D721Med (cell line): ENCODE measurements around the gene BMPR1A.
"Not testable (repeated sequence)": the region's sequence is repeated elsewhere in the genome, so short reads cannot be mapped to it uniquely, and the experiment has no call there.

Source experiments
- DNase-seq: peaks from one replicate; pipeline ENCODE4 v3.0.0; 2011; ENCODE audit warnings: low spot score; ENCODE audit not compliant: insufficient read length
- FAIRE-seq: peaks from 2 replicates; lab custom pipeline; 2011; peaks lifted over from hg19 to GRCh38; lab: Jason Lieb, UNC
- TF ChIP-seq, protein P1 (sequence below): IDR thresholded peaks from 2 replicates; pipeline ENCODE4 v1.5.1; 2012; ENCODE audit warnings: mild to moderate bottlenecking, control low read depth; ENCODE audit not compliant: insufficient read depth; ENCODE audit errors: missing control alignments

BMPR1A gene

DNA sequence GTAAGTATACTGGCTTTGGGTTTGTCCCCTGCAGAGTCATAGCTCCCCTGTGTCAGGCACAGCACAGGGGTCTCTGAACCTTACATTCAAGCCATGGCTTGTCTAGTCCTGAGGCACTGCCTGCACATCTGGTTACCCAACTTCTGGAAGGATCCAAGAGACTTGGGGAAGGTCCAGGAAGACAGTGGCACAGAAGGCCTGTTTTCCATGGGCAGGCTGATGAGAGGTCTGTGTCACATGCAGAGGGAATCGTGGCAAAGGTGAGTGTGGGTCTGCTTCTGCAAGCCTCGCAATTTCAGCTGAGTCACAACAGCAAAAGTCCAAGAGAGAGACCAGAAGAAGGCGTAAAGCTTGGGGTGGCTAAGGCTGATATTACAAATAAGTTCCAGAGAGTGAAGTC is 28.4 kb upstream of the BMPR1A start:
- FAIRE-seq (no peak), DNase-seq (no peak)
- TF ChIP-seq, protein P1, sequence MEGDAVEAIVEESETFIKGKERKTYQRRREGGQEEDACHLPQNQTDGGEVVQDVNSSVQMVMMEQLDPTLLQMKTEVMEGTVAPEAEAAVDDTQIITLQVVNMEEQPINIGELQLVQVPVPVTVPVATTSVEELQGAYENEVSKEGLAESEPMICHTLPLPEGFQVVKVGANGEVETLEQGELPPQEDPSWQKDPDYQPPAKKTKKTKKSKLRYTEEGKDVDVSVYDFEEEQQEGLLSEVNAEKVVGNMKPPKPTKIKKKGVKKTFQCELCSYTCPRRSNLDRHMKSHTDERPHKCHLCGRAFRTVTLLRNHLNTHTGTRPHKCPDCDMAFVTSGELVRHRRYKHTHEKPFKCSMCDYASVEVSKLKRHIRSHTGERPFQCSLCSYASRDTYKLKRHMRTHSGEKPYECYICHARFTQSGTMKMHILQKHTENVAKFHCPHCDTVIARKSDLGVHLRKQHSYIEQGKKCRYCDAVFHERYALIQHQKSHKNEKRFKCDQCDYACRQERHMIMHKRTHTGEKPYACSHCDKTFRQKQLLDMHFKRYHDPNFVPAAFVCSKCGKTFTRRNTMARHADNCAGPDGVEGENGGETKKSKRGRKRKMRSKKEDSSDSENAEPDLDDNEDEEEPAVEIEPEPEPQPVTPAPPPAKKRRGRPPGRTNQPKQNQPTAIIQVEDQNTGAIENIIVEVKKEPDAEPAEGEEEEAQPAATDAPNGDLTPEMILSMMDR: no peak

DNA sequence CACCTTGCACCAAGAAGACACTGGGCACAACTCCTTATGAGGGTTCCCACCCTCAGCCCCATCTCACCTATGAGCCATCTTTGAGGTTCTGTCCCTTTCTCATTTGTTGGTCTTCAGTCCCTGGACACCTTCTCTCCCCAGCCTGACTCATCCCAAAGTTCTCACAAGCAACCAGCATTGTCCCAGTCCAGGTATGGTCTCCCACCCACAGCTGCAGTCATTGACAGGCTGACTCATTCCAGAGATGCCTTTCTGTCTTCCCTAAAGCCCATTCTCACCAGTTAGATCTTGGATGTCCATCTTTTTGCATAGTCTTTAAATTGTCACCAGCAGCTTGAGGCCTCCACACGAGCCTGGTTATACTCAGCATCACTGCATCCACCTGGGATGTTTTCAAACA is 26.7 kb upstream of the BMPR1A start:
- TF ChIP-seq, protein P1: no peak
- DNase-seq: no peak
- FAIRE-seq: no peak

DNA sequence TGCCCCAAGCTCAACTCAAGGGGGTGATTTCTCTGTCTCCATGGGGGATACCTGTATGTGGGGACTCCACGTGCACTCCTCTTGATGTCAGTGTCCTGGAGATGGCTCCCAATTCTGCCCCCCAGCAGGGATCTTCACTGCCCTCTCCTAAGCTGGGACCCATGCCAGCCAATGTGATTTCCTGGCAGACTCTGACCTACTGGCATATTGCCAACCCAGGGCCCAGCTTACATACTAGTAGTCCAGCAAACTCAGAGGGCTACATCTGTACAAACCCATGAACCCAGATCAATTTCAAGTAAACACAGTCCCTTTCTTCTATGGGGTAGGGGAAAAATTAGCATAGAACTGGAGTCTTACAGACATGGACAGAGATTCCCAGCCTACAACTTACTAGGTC is 26.2 kb upstream of the BMPR1A start:
- TF ChIP-seq, protein P1: no peak
- FAIRE-seq: no peak
- no peak for DNase-seq

DNA sequence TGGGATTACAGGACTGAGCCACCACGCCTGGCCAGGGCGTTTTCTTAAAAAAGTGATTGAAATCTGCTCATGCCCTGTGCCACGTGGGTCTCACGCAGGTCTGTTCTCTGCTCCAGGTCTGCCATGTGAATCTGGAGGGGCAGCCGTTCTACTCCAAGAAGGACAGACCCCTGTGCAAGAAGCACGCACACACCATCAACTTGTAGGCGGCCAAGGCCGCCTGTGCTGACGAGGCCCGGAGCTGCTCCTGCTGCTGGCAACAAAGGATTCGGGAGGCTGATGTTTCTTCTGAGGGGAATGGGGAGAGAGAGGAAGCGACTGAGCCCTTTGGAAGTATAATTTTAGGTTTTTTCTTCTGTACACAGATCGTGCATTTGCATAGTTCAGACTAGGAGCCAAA is 23.6 kb upstream of the BMPR1A start:
- FAIRE-seq (no peak), DNase-seq (no peak)
- TF ChIP-seq, protein P1: no peak

DNA sequence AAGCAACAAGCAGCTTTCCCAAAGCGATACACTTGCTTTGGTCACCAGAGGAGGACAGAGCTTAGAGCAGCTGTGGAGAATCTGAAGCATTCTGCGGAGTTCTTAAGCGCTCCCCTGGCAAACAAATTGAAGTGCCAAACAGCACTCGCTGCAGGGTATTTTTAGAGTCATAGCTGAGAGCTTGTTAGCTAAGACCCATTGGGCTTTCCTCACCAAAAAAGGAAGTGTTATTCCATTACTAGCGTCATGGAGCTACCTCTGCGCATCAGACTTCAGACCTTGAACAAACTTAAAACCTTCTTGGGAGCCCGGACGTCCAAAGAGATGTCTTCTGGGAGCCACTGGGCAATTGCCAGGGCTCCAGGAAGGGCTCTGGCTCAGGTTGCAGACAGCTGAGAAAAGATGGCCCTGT is 23.2 kb upstream of the BMPR1A start:
- no peak for DNase-seq
- FAIRE-seq: no peak
- TF ChIP-seq, protein P1: no peak

DNA sequence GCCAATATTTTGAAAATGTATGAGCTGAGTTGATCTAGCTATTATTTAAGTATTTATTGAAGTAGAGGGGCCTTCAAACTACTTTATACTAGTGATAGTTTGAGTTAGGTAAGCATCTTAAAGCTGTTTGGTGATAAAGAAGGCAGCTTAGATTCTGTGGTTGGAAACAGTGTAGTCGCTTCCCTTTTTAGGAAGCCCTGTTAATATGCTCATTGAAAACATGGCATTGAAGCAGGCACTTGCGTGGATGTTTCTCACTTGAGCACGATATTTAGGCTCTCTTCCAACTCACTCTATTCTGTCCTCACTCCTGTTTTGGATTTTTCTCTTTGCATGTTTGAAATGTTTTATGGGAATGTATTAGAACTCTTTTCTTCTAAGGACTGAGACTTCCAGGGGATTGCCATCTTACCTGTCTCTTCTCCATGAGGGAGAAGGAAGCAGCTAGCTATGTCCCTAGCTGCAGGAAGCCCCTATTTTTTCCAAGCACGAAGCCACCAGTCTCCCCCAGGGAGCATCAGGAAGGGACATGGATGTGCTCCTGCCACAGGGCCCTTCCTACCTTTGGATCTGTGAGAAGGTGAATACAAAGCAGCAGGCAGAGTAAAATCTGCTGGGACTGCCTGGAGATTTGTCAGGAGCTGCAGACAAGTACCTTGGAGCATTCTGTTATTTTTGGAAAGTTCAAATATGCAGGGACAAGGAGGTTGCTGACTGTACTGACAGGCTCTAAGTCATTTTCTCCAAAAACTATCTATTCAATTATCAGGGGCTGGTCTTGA is 22.0 kb upstream of the BMPR1A start:
- no peak for FAIRE-seq
- TF ChIP-seq, protein P1: no peak
- DNase-seq: no peak

DNA sequence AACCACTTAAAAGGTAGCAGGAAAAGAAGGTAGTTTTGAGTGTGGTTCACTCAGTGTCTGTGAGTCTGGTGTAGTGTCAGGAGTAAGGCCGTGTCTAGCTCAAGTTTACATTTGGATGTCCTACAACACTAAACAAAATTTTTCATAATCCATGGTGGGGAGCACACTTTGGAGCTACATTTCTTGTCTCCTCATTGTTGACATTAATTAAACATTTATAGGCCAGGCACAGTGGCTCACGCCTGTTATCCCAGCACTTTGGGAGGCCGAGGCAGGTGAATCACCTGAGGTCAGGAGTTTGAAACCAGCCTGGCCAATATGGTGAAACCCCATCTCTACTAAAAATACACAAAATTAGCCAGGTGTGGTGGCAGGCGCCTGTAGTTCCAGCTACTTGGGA is 21.1 kb upstream of the BMPR1A start:
- DNase-seq, FAIRE-seq: not testable (repeated sequence)

DNA sequence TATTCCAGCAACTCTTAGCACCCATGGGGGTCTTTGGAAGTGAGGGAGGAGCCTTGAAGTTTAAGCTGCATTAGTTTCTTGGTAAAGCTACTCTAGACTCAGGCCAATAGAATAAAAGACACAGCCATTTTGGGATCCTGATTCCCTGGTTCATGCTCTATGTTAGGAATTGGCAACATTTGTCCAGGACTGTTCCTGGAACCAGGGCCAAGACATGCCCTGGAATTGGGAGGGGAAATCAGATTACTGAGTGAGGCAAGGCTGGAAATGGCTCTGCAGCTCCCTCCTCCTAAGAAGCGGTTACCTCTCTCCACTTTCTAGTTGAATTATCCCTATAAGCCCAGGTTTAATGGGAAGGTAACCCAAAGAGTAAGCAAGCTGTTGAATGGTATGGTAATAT is 14.2 kb upstream of the BMPR1A start:
- TF ChIP-seq, protein P1: no peak
- no peak for FAIRE-seq
- DNase-seq: no peak
